Activated CD8-positive, alpha-beta T cell treated with anti-CD3 and anti-CD28 coated beads for 36 hours (primary cell): Measurements from ENCODE around the gene UGT1A9. TPM values are rescaled to one million over a fixed set of nuclear protein-coding genes. Genes with fewer than 3 reads are reported as not detected.

Experiments
- ATAC-seq: fragments of 200-7000 bp; cut with Tn5 transposase; one replicate; pipeline ENCODE4 v1.10.0; 2021; ENCODE audit warnings: mild to moderate bottlenecking, moderate library complexity
- CTCF ChIA-PET: fragments of 350-600 bp; sonication (Branson Sonifier 250); formaldehyde crosslinking; loops from one replicate; lab custom pipeline; 2021; ENCODE audit warnings: antibody characterized with exemption; lab: Charles Lee
- POLR2A ChIA-PET: fragments of 350-600 bp; sonication (Branson Sonifier 250); formaldehyde crosslinking; loops from one replicate; lab custom pipeline; 2021; ENCODE audit warnings: antibody characterized with exemption; lab: Charles Lee
- DNase-seq: peaks from one replicate; pipeline ENCODE4 v3.0.0-alpha.2; 2020
- H3K27ac Mint-ChIP-seq: one replicate; pipeline ENCODE4 v1.8.0; 2021; ENCODE audit warnings: mild to moderate bottlenecking, mixed read lengths
- H3K27me3 Mint-ChIP-seq: one replicate; pipeline ENCODE4 v1.8.0; 2021; ENCODE audit warnings: mixed read lengths
- H3K36me3 Mint-ChIP-seq: one replicate; pipeline ENCODE4 v1.8.0; 2021; ENCODE audit warnings: low read depth, mixed read lengths
- H3K4me1 Mint-ChIP-seq: one replicate; pipeline ENCODE4 v1.8.0; 2021; ENCODE audit warnings: low read depth, mixed read lengths
- H3K4me3 Mint-ChIP-seq: one replicate; pipeline ENCODE4 v1.8.0; 2021; ENCODE audit warnings: mild to moderate bottlenecking, moderate library complexity, mixed read lengths
- H3K9me3 Mint-ChIP-seq: one replicate; pipeline ENCODE4 v1.8.0; 2021; ENCODE audit warnings: mixed read lengths
- CTCF ChIP-seq: fragments of 200-600 bp; IDR thresholded peaks from one replicate; pipeline ENCODE4 v1.8.0; 2022; ENCODE audit warnings: antibody characterized with exemption, mild to moderate bottlenecking
- intact Hi-C: fragments of 100-400 bp; cut with micrococcal nuclease; formaldehyde crosslinking; loops from one replicate; pipeline ENCODE4 v1.10.0; 2022
- total RNA-seq, 2 experiments: library from RNA; stranded (reverse); gene quantifications; one replicate each; pipeline ENCODE4 v1.2.3, GENCODE V29; 2021

UGT1A9 gene
- total RNA-seq, 2 experiments from 2014 or later: not detected

GRCh38 chr2:233813236-233814055 lies 141.7 kb downstream of the UGT1A9 start:
- no peak overlapping the region for H3K4me3 Mint-ChIP-seq
- H3K36me3 Mint-ChIP-seq: no peaks in the 10 kb centered on the region
- no peak for TF ChIP-seq CTCF
- no peak overlapping the region for H3K27ac Mint-ChIP-seq
- H3K27me3 Mint-ChIP-seq: peaks cover 3% of the 10 kb centered on the region
- DNase-seq (no peak), ATAC-seq (no peak)
- H3K9me3 Mint-ChIP-seq: no peaks in the 10 kb centered on the region
- ChIA-PET CTCF (interaction anchor here (0.7 to 1.1 kb wide), 2 partner anchors 43 to 44 kb away, joined by 3 read pairs; no protein-coding TSS in a partner anchor), POLR2A (no interaction called here)
- no peaks in the 10 kb centered on the region for H3K4me1 Mint-ChIP-seq
- intact Hi-C loops: no loop called here

- POLR2A ChIA-PET: no interaction called here
- Mint-ChIP-seq H3K4me1 (no peaks in the 10 kb centered on the region), H3K36me3 (no peaks in the 10 kb centered on the region), H3K4me3 (no peak overlapping the region), H3K9me3 (no peaks in the 10 kb centered on the region), H3K27ac (no peak overlapping the region), H3K27me3 (peaks cover 3% of the 10 kb centered on the region)
- intact Hi-C loops: no loop called here
- CTCF ChIA-PET: interaction anchor here (1.1 kb wide), 1 partner anchor 43 kb away, joined by 3 read pairs; no protein-coding TSS in a partner anchor
- peak; percentile 45 for ATAC-seq
- no peak for TF ChIP-seq CTCF
- DNase-seq: no peak
Observed at GRCh38 chr2:233814056-233814835, 142.5 kb downstream of the UGT1A9 start.

GRCh38 chr2:233815861-233816260 lies 144.2 kb downstream of the UGT1A9 start:
- CTCF ChIA-PET: no interaction called here
- H3K4me1 Mint-ChIP-seq: no peaks in the 10 kb centered on the region
- no peak for TF ChIP-seq CTCF
- POLR2A ChIA-PET: no interaction called here
- ATAC-seq (no peak), DNase-seq (no peak)
- H3K36me3 Mint-ChIP-seq: no peaks in the 10 kb centered on the region
- intact Hi-C loops: no loop called here
- no peak overlapping the region for H3K27ac Mint-ChIP-seq
- no peaks in the 10 kb centered on the region for H3K9me3 Mint-ChIP-seq
- H3K27me3 Mint-ChIP-seq: peaks cover 1% of the 10 kb centered on the region
- H3K4me3 Mint-ChIP-seq: no peak overlapping the region

- no peak for TF ChIP-seq CTCF
- Mint-ChIP-seq H3K36me3 (no peaks in the 10 kb centered on the region), H3K4me1 (no peaks in the 10 kb centered on the region), H3K9me3 (no peaks in the 10 kb centered on the region), H3K27ac (no peak overlapping the region), H3K27me3 (peaks cover 1% of the 10 kb centered on the region), H3K4me3 (no peak overlapping the region)
- intact Hi-C loops: no loop called here
- ATAC-seq (no peak), DNase-seq (no peak)
- CTCF ChIA-PET: no interaction called here
- POLR2A ChIA-PET: no interaction called here
Observed at GRCh38 chr2:233816334-233816733, 144.6 kb downstream of the UGT1A9 start.

- POLR2A ChIA-PET: no interaction called here
- Mint-ChIP-seq H3K27ac (no peak overlapping the region), H3K4me1 (no peaks in the 10 kb centered on the region), H3K4me3 (no peak overlapping the region), H3K27me3 (peaks cover 1% of the 10 kb centered on the region), H3K9me3 (no peaks in the 10 kb centered on the region), H3K36me3 (no peaks in the 10 kb centered on the region)
- ATAC-seq: no peak
- CTCF ChIA-PET: no interaction called here
- intact Hi-C loops: no loop called here
- DNase-seq: no peak
- TF ChIP-seq CTCF: no peak
Observed at GRCh38 chr2:233816771-233817170, 145.1 kb downstream of the UGT1A9 start.
